NT2/D1 (cell line): ENCODE data around the gene IP6K1.

Source experiments
- YY1 ChIP-seq: IDR thresholded peaks from 2 replicates; pipeline ENCODE4 v1.6.1; 2011; ENCODE audit not compliant: insufficient read length, insufficient read depth
- ZNF274 ChIP-seq: IDR thresholded peaks from 2 replicates; pipeline ENCODE4 v1.6.1; 2011; ENCODE audit warnings: mild to moderate bottlenecking, low read depth, low read length

- no peak for TF ChIP-seq YY1
- TF ChIP-seq ZNF274: no peak
These were observed 4.7 kb downstream of the IP6K1 start for GRCh38 chr3:49781415-49782199.
